Measurements from ENCODE around the gene DNAH3.

DNA sequence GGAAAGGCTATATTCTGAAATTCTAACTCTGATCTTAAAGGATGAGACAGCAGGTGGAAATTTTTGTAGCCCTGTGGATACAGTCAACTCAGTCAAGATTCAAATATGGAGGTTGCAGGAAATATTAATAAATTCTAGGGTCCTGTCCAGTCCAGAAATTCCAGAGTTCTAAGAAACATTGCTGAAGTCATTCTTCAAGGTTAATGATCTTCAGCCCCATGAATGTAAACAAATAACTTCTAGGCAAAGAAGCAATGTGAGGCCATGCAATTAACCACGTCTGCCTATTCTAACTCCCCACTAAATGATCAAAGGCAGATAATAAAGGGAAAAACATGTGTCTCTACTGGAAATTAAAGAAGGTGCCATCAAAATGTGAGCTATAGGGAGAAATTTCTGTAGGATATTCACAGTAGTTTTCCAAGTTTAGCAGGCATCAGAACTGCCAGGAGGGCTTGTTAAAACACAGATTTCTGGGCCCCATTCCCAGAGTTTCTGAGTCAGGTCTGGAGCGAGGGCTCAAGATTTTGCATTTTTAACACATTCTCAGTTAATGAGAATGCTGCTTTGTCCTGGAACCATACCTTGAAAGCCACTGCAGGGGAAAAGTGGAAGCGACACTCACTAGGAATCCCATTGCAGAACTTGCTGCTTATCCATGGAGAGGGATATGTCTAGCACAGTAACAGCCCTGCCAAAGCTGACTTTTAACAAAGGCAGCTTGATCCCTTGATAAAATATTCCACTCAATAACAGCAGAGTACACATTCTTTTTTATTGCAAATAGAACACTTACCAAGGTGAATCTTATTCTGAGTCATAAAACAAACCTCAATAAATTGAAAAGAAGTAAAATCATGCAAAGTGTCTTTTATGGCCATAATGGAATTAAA is 61.8 kb downstream of the DNAH3 start:
- no peak for TF ChIP-seq CTCF (IDR thresholded peaks at IDR 0.05 in 8 of 11, conservative IDR thresholded peaks at IDR 0.05 in 3 of 11)
- TF ChIP-seq POLR2A (IDR thresholded peaks at IDR 0.05) = no peak
- TF ChIP-seq POLR2AphosphoS5 (IDR thresholded peaks at IDR 0.05) = no peak
